ENCODE measurements around the gene NDUFV1. TPM values are rescaled to one million over a fixed set of nuclear protein-coding genes. Genes with fewer than 3 reads are reported as not detected.

Gene NDUFV1
- total and polyA plus RNA-seq, 12 donors = 84.2 to 439 (median 244) TPM

GRCh38 chr11:67609316-67609715, 2.6 kb downstream of the NDUFV1 start:
- no peak overlapping the region for H3K27ac ChIP-seq
- H3K4me1 ChIP-seq (replicated peaks in 1 of 2) = peaks cover 13 to 14% of the 10 kb centered on the region in 2 donors
- DNase-seq = no peak
- no peaks in the 10 kb centered on the region for H3K27me3 ChIP-seq
- no peaks in the 10 kb centered on the region for H3K9me3 ChIP-seq (replicated peaks in 1 of 3)
- TF ChIP-seq CTCF (IDR thresholded peaks at IDR 0.05) (no peak), POLR2A (IDR thresholded peaks at IDR 0.05) (no peak)
- 90 to 93% (median 92%) methylated on average over 3 to 10 of the region's 10 CpGs for WGBS, 4 donors
- intact Hi-C loops (cut with DNase I) = no loop called here
- H3K4me3 ChIP-seq = no peak overlapping the region
- H3K36me3 ChIP-seq (replicated peaks in 1 of 2) = peaks cover 0 to 40% of the 10 kb centered on the region in 2 donors

GRCh38 chr11:67610302-67610868, 3.6 kb downstream of the NDUFV1 start:
- Histone ChIP-seq H3K9me3 (replicated peaks in 1 of 3) (no peaks in the 10 kb centered on the region), H3K4me1 (replicated peaks in 1 of 2) (peaks cover 13 to 14% of the 10 kb centered on the region in 2 donors), H3K27me3 (no peaks in the 10 kb centered on the region), H3K27ac (no peak overlapping the region), H3K36me3 (replicated peaks in 1 of 2) (peaks cover 0 to 40% of the 10 kb centered on the region in 2 donors), H3K4me3 (no peak overlapping the region)
- no peak for TF ChIP-seq CTCF (IDR thresholded peaks at IDR 0.05)
- TF ChIP-seq POLR2A (IDR thresholded peaks at IDR 0.05) = no peak
- 88 to 94% (median 89%) methylated on average over 4 to 15 of the region's 15 CpGs for WGBS, 4 donors
- DNase-seq = no peak
- intact Hi-C loops (cut with DNase I) = no loop called here

GRCh38 chr11:67611165-67611564, 4.4 kb downstream of the NDUFV1 start:
- H3K36me3 ChIP-seq (replicated peaks in 1 of 2) = peaks cover 0 to 40% of the 10 kb centered on the region in 2 donors
- 93 to 100% (median 97%) methylated on average over 1 to 14 of the region's 14 CpGs for WGBS, 4 donors
- H3K4me3 ChIP-seq = no peak overlapping the region
- TF ChIP-seq CTCF (IDR thresholded peaks at IDR 0.05) (no peak), POLR2A (IDR thresholded peaks at IDR 0.05) (no peak)
- H3K27ac ChIP-seq = no peak overlapping the region
- DNase-seq = no peak
- H3K4me1 ChIP-seq (replicated peaks in 1 of 2) = peaks cover 11 to 12% of the 10 kb centered on the region in 2 donors
- H3K9me3 ChIP-seq (replicated peaks in 1 of 3) = no peaks in the 10 kb centered on the region
- H3K27me3 ChIP-seq = peaks cover 7% of the 10 kb centered on the region
- intact Hi-C loops (cut with DNase I) = no loop called here

GRCh38 chr11:67611704-67612587, 5.2 kb downstream of the NDUFV1 start:
- 85 to 92% (median 88%) methylated on average over 15 to 37 of the region's 37 CpGs for WGBS, 4 donors
- peaks cover 9 to 10% of the 10 kb centered on the region in 2 donors for H3K4me1 ChIP-seq (replicated peaks in 1 of 2)
- H3K36me3 ChIP-seq (replicated peaks in 1 of 2) = peaks cover 0 to 40% of the 10 kb centered on the region in 2 donors
- TF ChIP-seq POLR2A (IDR thresholded peaks at IDR 0.05) = no peak
- no peak for TF ChIP-seq CTCF (IDR thresholded peaks at IDR 0.05)
- no peaks in the 10 kb centered on the region for H3K9me3 ChIP-seq (replicated peaks in 1 of 3)
- peaks cover 9% of the 10 kb centered on the region for H3K27me3 ChIP-seq
- no peak overlapping the region for H3K4me3 ChIP-seq
- H3K27ac ChIP-seq = no peak overlapping the region
- intact Hi-C loops (cut with DNase I) = no loop called here
- DNase-seq = peak in 1 of 7 donors; percentile 18
